K562 (cell line): ENCODE results near the gene HMGA1. TPM values are rescaled to one million over a fixed set of nuclear protein-coding genes. Genes with fewer than 3 reads are reported as not detected.
A peak's percentile ranks its signal among the peaks of the same experiment; 100 is the strongest.

Source experiments
- ATAC-seq: fragments of 200-7000 bp; cut with Tn5 transposase; 3 replicates; pipeline ENCODE4 v1.9.1; 2020; ENCODE audit warnings: moderate library complexity
- BruUV-seq: library from RNA; stranded (reverse); fragments of 400-500 nt; replicated peaks from 2 replicates; lab custom pipeline; 2021; lab: Mats Ljungman, UMichigan
- CTCF ChIA-PET: fragments of 300-600 bp; formaldehyde crosslinking; extraction: SDS; loops from one replicate; lab custom pipeline; 2021; ENCODE audit warnings: low intra/inter-chr PET ratio; lab: Yijun Ruan, JAX
- POLR2A ChIA-PET: fragments of 300-600, 350-650 bp; sonication (Branson Sonifier 250); formaldehyde crosslinking; extraction: SDS; loops from one replicate; lab custom pipeline; 2021; ENCODE audit warnings: antibody characterized with exemption, inconsistent platforms; lab: Yijun Ruan, JAX
- DNase-seq, 4 experiments: peaks; one replicate each; pipeline versions ENCODE4 v3.0.0 to v3.0.0-alpha.2; 2011 to 2018; ENCODE audit warnings: low spot score in 3 of 4, mixed read lengths in 3 of 4; ENCODE audit errors: extremely low read depth in 1 of 4
- FAIRE-seq: peaks from 2 replicates; lab custom pipeline; 2011; peaks lifted over from hg19 to GRCh38; lab: Jason Lieb, UNC
- H2AFZ ChIP-seq: 2 replicates; pipeline ENCODE4 v1.6.0; 2011; ENCODE audit warnings: low read depth, low read length, control low read depth, inconsistent platforms
- H3K27ac ChIP-seq: fragments of 200-600 bp; 3 replicates; pipeline ENCODE4 v1.8.0; 2011; ENCODE audit warnings: low read depth, mild to moderate bottlenecking, control low read depth, inconsistent platforms, low read length, moderate library complexity, mixed read lengths; ENCODE audit errors: extremely low read depth
- H3K27me3 ChIP-seq, 2 experiments: fragments of 300-600 bp in 1 of 2; 2 replicates in 1 of 2; 3 replicates in 1 of 2; pipeline versions ENCODE4 v1.6.0 to v1.8.0; 2011; ENCODE audit warnings: inconsistent platforms in 2 of 2, low read length in 2 of 2, mild to moderate bottlenecking in 1 of 2, mixed read lengths in 1 of 2, moderate library complexity in 1 of 2; ENCODE audit not compliant: control insufficient read depth in 2 of 2, insufficient read depth in 2 of 2
- H3K36me3 ChIP-seq: fragments of 300-600 bp; 3 replicates; pipeline ENCODE4 v1.8.0; 2011; ENCODE audit warnings: mild to moderate bottlenecking, low read length, inconsistent platforms; ENCODE audit not compliant: control insufficient read depth, insufficient read depth
- H3K4me1 ChIP-seq, 2 experiments: fragments of 200-600 bp in 1 of 2; replicated peaks in 1 of 2; 2 replicates in 1 of 2; 3 replicates in 1 of 2; pipeline versions ENCODE4 v1.5.1 to v1.8.0; 2011; ENCODE audit warnings: inconsistent platforms in 2 of 2, low read length in 2 of 2, mild to moderate bottlenecking in 1 of 2, mixed read lengths in 1 of 2, moderate library complexity in 1 of 2; ENCODE audit not compliant: control insufficient read depth in 2 of 2, insufficient read depth in 2 of 2
- H3K4me2 ChIP-seq: 2 replicates; pipeline ENCODE4 v1.6.1; 2011; ENCODE audit warnings: low read length, control low read depth, inconsistent platforms, mixed read lengths; ENCODE audit not compliant: insufficient read depth
- H3K4me3 ChIP-seq: fragments of 200-600 bp; sonication (generic), shearing (Covaris generic); 2 replicates; pipeline ENCODE4 v1.5.1; 2016; ENCODE audit warnings: control low read depth, inconsistent platforms
- H3K79me2 ChIP-seq: fragments of 200-600 bp; 3 replicates; pipeline ENCODE4 v1.8.0; 2011; ENCODE audit warnings: low read length, inconsistent platforms; ENCODE audit not compliant: control insufficient read depth, insufficient read depth
- H3K9ac ChIP-seq, 2 experiments: 2 replicates each; pipeline versions ENCODE4 v1.6.0 to v1.6.1; 2011; ENCODE audit warnings: low read depth in 2 of 2, low read length in 2 of 2, control low read depth in 1 of 2, inconsistent platforms in 1 of 2, mild to moderate bottlenecking in 1 of 2, mixed read lengths in 1 of 2; ENCODE audit not compliant: insufficient read depth in 1 of 2
- H3K9me1 ChIP-seq: one replicate; pipeline ENCODE4 v1.6.0; 2011; ENCODE audit warnings: inconsistent platforms, mild to moderate bottlenecking, low read length, moderate library complexity; ENCODE audit not compliant: control insufficient read depth, insufficient read depth
- H3K9me3 ChIP-seq: replicated peaks from 2 replicates; pipeline ENCODE4 v1.5.1; 2011; ENCODE audit warnings: low read depth, low read length, inconsistent platforms; ENCODE audit not compliant: control insufficient read depth, insufficient read depth
- H4K20me1 ChIP-seq: replicated peaks from 2 replicates; pipeline ENCODE4 v1.6.1; 2011; ENCODE audit warnings: low read length, inconsistent platforms, mixed read lengths; ENCODE audit not compliant: control insufficient read depth, insufficient read depth
- BCOR ChIP-seq: fragments of 450-650 bp; IDR thresholded peaks from 2 replicates; pipeline ENCODE4 v1.6.1; 2016
- CBFA2T3 ChIP-seq: fragments of 450-650 bp; IDR thresholded peaks from 2 replicates; pipeline ENCODE4 v1.6.1; 2017
- DPF2 ChIP-seq: fragments of 450-650 bp; IDR thresholded peaks from 2 replicates; pipeline ENCODE4 v1.6.1; 2016
- E4F1 ChIP-seq: fragments of 250-450 bp; sonication (Bioruptor Pico); IDR thresholded peaks from 2 replicates; pipeline ENCODE4 v1.5.0; 2021; ENCODE audit warnings: mild to moderate bottlenecking, borderline replicate concordance
- KDM1A ChIP-seq, 2 experiments: fragments of 450-650 bp; IDR thresholded peaks; 2 replicates each; pipeline ENCODE4 v1.6.1; 2016; ENCODE audit warnings: mild to moderate bottlenecking in 2 of 2
- RBM25 ChIP-seq: fragments of 200-400 bp; formaldehyde crosslinking; IDR thresholded peaks from 2 replicates; pipeline ENCODE4 v1.6.1; 2018; ENCODE audit warnings: low read length, low read depth, moderate library complexity; ENCODE audit not compliant: severe bottlenecking
- SIN3B ChIP-seq: fragments of 450-650 bp; IDR thresholded peaks from 2 replicates; pipeline ENCODE4 v1.6.1; 2017; ENCODE audit warnings: low read depth, mild to moderate bottlenecking, moderate library complexity
- SPI1 ChIP-seq: IDR thresholded peaks from 2 replicates; pipeline ENCODE4 v1.6.1; 2011; ENCODE audit warnings: low read depth, low read length, control low read depth, borderline replicate concordance
- TCF3 ChIP-seq: sonication (generic); formaldehyde crosslinking; IDR thresholded peaks from 2 replicates; pipeline ENCODE4 v1.4.0; 2020; ENCODE audit warnings: mild to moderate bottlenecking, missing genetic modification reagents
- WGBS: fragments of 100-300 bp; shearing (Covaris generic); methylation state at CpG from one replicate; pipeline ENCODE4 v1.1.6; 2016; ENCODE audit warnings: low coverage, mixed read lengths; ENCODE audit not compliant: insufficient coverage; ENCODE audit errors: missing lambda C conversion rate; 5-methylcytosine and 5-hydroxymethylcytosine counted together
- in situ Hi-C: fragments of 300-500 bp; cut with MboI; formaldehyde crosslinking; loops from 4 replicates; pipeline ENCODE4 v1.15.0; 2018; ENCODE audit warnings: inconsistent platforms, mixed read lengths
- intact Hi-C: fragments of 100-400 bp; cut with micrococcal nuclease; formaldehyde crosslinking; loops from 2 replicates; pipeline ENCODE4 v1.14.2; 2022
- polyA plus RNA-seq, 8 experiments: library from polyadenylated mRNA; depleted of rRNA in 4 of 8; stranded (reverse) in 5 of 8; unstranded in 3 of 8; fragments of >200 nt; fragmentation: Nextera tagmentation in 2 of 8; fragmentation: Illumina TruSeq in 1 of 8; extraction: Ambion mirVana in 2 of 8; extraction: Trizol in 1 of 8; gene quantifications; 2 replicates each; pipeline versions ENCODE4 v1.2.1 to v1.2.3, GENCODE V29; 2011 to 2014; ENCODE audit warnings: inconsistent platforms in 1 of 8, missing spikeins in 1 of 8
- total RNA-seq, 7 experiments: library from RNA; depleted of rRNA in 6 of 7; stranded (reverse); fragments of >200 nt in 6 of 7; fragmentation: Illumina TruSeq in 2 of 7; extraction: Trizol in 2 of 7; gene quantifications; 2 replicates each; pipeline versions ENCODE4 v1.2.1 to v1.2.3, GENCODE V29; 2011 to 2021; ENCODE audit warnings: low replicate concordance in 1 of 7

HMGA1 gene
- total and polyA plus RNA-seq, 9 of the 15 experiments (the other 6 are each of a cell fraction or from before 2014, with no cell fraction given), result 27.8 to 1,947 (median 594) TPM

- H2AFZ ChIP-seq, result no peak overlapping the region
- ATAC-seq (no peak), FAIRE-seq (no peak), DNase-seq (no peak)
- H3K9ac ChIP-seq, result peak overlapping the region in 1 of 2 experiments; percentile 68; a peak in 2 of 4 replicates
- 0 out of 3 replicates have a peak overlapping the region, but pooled peaks have one; percentile 33 for H3K27ac ChIP-seq
- no peaks in the 10 kb centered on the region for H3K9me3 ChIP-seq
- WGBS, result 63% methylated on average over 5 of the region's 5 CpGs
- ChIA-PET CTCF (no interaction called here), POLR2A (interaction anchor here (0.7 to 1.7 kb wide), 2 partner anchors 12 to 13 kb away, joined by 3 to 10 read pairs; no protein-coding TSS in a partner anchor)
- intact Hi-C loops (no loop called here), in situ Hi-C loops (no loop called here)
- no peaks in the 10 kb centered on the region for H4K20me1 ChIP-seq
- no peaks in the 10 kb centered on the region for H3K36me3 ChIP-seq
- BruUV-seq, result no TSS peak
- H3K4me3 ChIP-seq, result no peak overlapping the region
- no peak overlapping the region for H3K4me2 ChIP-seq
- H3K4me1 ChIP-seq, result peaks cover 25 to 38% of the 10 kb centered on the region in 2 experiments
- H3K79me2 ChIP-seq, result 0 out of 3 replicates have a peak, but pooled peaks cover under 1% of the 10 kb centered on the region
- H3K9me1 ChIP-seq, result no peaks in the 10 kb centered on the region
- no peak for TF ChIP-seq DPF2
- peak; percentile 48; the same call in 1 of the 2 replicates for TF ChIP-seq SPI1
- TF ChIP-seq KDM1A (IDR thresholded peaks at IDR 0.05), result peak in 1 of 2 experiments; percentile 11; a peak in 1 of 4 replicates
- no peak for TF ChIP-seq E4F1
- TF ChIP-seq TCF3 (CRISPR knock-in tag), result 0 out of 2 replicates have a peak, but pooled peaks have one; percentile 9
- 0 out of 2 replicates have a peak, but pooled peaks have one; percentile 11 for TF ChIP-seq CBFA2T3
- TF ChIP-seq SIN3B, result no peak
- TF ChIP-seq BCOR, result peak; percentile 52; the same call in 1 of the 2 replicates
- peak; percentile 59 for TF ChIP-seq RBM25
- no peaks in the 10 kb centered on the region for H3K27me3 ChIP-seq
Observed at GRCh38 chr6:34230653-34231371, 5.9 kb upstream of the HMGA1 start.
